Bone marrow (tissue), 2 donors: ENCODE measurements around the gene ZEB1.
"Not testable (repeated sequence)": the region's sequence is repeated elsewhere in the genome, so short reads cannot be mapped to it uniquely, and the experiment has no call there.

Experiments used
- DNase-seq, 2 donors: peaks; one replicate each; lab custom pipeline; 2025; lab: John Stamatoyannopoulos, UW

The ZEB1 gene

DNA sequence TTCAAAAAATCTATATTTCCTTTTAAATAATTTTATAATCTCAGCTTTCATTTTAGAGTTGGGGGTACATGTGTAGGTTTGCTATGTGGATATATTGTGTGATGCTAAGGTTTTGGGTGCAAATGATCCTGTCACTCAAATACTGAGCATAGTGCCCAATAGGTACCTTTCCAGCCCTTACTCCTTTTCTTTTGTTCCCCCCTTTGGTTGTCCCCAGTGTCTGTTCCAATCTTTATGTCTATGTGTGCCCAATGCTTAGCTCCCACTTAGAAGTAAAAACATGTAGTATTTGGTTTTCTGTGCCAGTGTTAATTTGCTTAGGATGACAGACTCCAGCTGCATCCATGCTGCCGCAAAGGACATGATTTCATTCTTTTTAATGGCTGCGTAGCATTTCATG, 103.6 kb downstream of the ZEB1 start:
- DNase-seq = no peak

- DNase-seq = no peak
Observed at GRCh38 chr10:31424473-31424872, 105.5 kb downstream of the ZEB1 start.

DNA sequence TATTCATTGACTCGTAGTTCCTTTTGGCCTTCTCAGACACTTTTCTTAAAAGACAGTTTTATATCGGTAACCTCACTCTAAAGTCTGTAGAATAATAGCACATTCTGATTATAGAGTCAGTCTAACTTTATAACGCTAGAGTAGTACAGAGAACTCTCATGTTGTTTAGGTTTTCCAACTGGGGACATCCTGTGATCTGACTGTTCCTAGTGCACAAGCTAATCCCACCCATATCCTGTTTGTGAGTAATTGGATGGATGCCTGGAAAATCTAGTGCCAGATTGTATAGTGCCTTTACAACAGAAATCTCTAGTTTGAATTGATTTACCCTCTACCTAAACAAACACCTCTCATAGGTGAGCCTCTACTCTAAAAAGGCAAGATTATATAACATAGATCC, 107.4 kb downstream of the ZEB1 start:
- no peak for DNase-seq

- peak in 1 of 2 donors; percentile 25 for DNase-seq
Observed at GRCh38 chr10:31427334-31427733, 108.3 kb downstream of the ZEB1 start.

GRCh38 chr10:31428499-31428898, 109.5 kb downstream of the ZEB1 start:
- DNase-seq = not testable (repeated sequence)

- DNase-seq = no peak
Observed at GRCh38 chr10:31431021-31431420, 112.0 kb downstream of the ZEB1 start.

DNA sequence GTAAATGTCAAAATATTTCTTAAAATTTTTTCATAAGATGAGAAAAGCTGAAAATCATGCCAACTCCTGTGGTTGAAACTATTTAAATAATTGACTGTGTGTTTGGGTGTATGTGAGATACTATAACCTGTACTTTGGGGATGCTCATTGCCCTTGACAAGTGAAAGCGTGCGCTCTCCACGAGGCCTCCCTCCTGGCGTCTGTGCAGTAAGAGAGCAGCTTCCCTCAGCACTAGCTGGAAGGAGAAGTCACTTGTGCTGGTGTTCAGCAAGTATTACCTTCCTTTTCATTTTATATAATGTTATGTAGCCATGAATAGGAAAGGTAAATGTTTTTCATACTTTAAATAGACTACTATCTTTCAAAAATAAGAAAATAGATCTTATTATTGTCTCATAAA, 118.9 kb downstream of the ZEB1 start:
- DNase-seq = no peak

- no peak for DNase-seq
Observed at GRCh38 chr10:31451766-31452165, 132.8 kb downstream of the ZEB1 start.

GRCh38 chr10:31456468-31456867, 137.5 kb downstream of the ZEB1 start:
- DNase-seq = no peak

GRCh38 chr10:31457858-31458257, 138.8 kb downstream of the ZEB1 start:
- DNase-seq = no peak

DNA sequence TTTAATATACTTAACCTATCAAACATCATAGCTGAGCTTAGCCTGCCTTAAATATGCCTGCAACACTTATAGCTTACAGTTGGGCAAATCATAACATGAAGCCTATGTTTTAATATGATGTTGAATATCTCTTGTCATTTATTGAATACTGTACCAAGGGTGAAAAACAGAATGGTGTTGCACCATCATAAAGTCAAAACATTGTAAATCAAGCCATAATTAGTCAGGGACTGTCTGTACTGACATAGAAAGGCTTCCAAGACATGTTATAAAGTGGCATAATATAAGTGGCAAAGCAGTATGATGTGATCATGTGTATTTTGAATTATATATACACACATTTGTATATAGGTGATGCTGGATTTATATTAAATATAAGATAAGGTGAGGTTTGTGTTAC, 140.0 kb downstream of the ZEB1 start:
- DNase-seq = no peak

- no peak for DNase-seq
Observed at GRCh38 chr10:31460242-31460641, 141.2 kb downstream of the ZEB1 start.

- DNase-seq = no peak
Observed at GRCh38 chr10:31464552-31464951, 145.5 kb downstream of the ZEB1 start.

- DNase-seq = no peak
Observed at GRCh38 chr10:31466313-31466712, 147.3 kb downstream of the ZEB1 start.

GRCh38 chr10:31467791-31468535, 148.9 kb downstream of the ZEB1 start:
- no peak for DNase-seq

DNA sequence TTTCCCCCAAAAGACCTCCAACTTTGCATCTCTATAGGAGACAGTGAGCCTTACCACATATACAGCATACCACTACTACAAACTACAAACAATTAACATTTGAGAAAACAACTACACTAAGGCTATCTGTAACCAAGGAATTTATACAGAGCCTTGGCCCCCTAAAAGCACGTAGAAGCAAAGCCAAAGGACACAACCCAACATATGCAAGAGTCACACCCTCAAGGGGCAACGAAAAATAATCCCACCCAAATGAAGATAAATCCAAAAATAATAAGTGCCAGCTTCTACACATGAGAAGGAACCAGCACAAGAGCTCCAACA, 149.5 kb downstream of the ZEB1 start:
- no peak for DNase-seq

- DNase-seq = no peak
Observed at GRCh38 chr10:31475519-31475918, 156.5 kb downstream of the ZEB1 start.

DNA sequence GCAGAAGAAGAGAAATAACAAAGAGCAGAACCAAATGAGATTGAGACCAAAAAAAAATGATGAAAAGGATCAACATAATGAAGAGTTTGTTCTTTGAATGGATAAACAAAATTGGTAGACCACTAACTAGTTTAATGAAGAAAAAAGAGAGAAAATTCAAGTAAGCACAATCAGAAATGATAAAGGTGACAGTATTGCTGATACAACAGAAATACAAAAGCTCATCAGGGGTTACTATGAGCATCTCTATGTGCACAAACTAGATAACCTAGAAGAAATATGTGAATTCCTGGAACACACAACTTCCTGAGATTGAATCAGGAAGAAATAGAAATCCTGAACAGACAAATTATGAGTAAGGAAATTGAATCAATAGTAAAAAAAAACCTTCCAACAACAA, 157.1 kb downstream of the ZEB1 start:
- no peak for DNase-seq

DNA sequence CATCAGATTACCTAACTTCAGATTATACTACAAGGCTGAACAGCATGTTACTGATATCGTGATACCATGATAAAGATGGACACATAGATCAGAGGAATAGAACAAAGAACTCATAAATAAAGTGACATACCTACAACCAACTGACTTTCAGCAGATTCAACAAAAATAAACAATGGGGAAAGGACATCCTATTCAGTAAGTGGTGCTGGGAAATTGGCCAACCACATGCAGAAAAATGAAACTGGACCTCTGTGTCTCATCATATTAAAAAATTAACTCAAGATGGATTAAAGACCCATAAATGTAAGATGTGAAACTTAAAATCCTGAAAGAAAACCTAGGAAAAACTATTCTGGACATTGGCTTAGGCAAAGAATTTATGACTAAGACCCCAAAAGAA, 158.6 kb downstream of the ZEB1 start:
- no peak for DNase-seq

DNA sequence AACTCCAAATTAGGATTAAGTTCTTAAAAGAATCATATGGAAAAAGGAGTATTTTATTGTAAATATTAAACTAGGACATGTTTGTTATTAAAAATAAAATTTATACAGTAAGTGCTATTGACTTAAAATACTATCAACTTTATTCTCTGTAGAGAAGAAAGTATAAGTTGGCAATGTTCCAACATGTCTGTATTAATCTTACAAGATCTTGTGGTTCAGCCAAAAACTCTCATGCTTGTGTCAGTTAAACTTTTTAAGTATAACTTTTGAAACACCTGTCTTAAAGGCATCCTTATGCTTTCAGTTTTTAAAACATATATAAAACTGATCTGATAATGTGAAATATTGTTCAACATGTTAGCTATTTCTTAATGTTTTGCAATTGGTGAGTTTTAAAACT, 160.7 kb downstream of the ZEB1 start:
- peak in 1 of 2 donors; percentile 14 for DNase-seq

- no peak for DNase-seq
Observed at GRCh38 chr10:31483546-31483945, 164.5 kb downstream of the ZEB1 start.

GRCh38 chr10:31484431-31485135, 165.6 kb downstream of the ZEB1 start:
- DNase-seq = no peak

DNA sequence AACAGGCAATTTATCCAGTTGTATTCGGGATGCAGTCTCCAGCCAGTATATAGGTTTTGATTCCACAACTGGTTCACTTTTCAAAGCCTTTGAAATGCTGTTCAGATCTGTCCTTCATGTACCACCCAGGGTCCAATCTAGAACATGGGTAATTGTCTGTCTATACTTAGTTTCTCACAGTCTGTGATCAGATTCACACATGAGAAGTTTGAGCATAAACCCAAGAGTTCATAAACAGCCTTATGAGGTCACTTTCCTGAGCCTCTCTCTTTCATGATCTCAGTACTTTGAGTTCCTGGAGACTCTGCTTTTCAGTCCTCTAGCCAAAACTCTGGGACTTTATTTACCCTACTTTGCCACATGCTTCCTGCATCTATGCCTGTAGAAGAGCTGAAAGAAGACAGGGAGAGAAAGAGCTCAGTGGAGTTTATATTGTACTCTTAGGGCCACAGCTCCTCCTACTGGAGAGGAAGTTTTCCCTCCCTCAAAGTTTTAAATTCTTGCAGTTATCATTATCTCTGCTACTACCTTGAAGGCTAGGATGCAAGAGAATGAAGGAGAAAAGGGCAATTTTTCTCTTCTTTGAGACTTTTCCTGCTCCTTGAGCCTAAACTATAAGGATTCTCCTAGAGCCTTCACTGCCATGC, 172.0 kb downstream of the ZEB1 start:
- peak in 1 of 2 donors; percentile 73 for DNase-seq
